ENCODE data around the gene ATP2B3.

- TF ChIP-seq POLR2A (IDR thresholded peaks at IDR 0.05) = no peak
- TF ChIP-seq, protein P1, sequence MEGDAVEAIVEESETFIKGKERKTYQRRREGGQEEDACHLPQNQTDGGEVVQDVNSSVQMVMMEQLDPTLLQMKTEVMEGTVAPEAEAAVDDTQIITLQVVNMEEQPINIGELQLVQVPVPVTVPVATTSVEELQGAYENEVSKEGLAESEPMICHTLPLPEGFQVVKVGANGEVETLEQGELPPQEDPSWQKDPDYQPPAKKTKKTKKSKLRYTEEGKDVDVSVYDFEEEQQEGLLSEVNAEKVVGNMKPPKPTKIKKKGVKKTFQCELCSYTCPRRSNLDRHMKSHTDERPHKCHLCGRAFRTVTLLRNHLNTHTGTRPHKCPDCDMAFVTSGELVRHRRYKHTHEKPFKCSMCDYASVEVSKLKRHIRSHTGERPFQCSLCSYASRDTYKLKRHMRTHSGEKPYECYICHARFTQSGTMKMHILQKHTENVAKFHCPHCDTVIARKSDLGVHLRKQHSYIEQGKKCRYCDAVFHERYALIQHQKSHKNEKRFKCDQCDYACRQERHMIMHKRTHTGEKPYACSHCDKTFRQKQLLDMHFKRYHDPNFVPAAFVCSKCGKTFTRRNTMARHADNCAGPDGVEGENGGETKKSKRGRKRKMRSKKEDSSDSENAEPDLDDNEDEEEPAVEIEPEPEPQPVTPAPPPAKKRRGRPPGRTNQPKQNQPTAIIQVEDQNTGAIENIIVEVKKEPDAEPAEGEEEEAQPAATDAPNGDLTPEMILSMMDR (IDR thresholded peaks at IDR 0.05) = no peak
Measured at GRCh38 chrX:153473126-153473525, 44.3 kb upstream of the ATP2B3 start.
